ENCODE data around the gene DYNC1I1. TPM values are rescaled to one million over a fixed set of nuclear protein-coding genes. Genes with fewer than 3 reads are reported as not detected.
A peak's percentile ranks its signal among the peaks of the same experiment; 100 is the strongest.

The DYNC1I1 gene
- polyA plus RNA-seq, 1 donor from 2014 or later = 28.9 TPM

GRCh38 chr7:96033009-96033598, 260.8 kb downstream of the DYNC1I1 start:
- TF ChIP-seq CTCF (IDR thresholded peaks at IDR 0.05; ENCODE audit: poor library complexity, severe bottlenecking) (no peak), SMC3 (conservative IDR thresholded peaks at IDR 0.05; ENCODE audit: poor library complexity) (no peak), RAD21 (conservative IDR thresholded peaks at IDR 0.05) (no peak), TAF1 (IDR thresholded peaks at IDR 0.05; ENCODE audit: low read depth) (no peak)
- H3F3A ChIP-seq (ENCODE audit: insufficient read depth, low read length, poor library complexity, severe bottlenecking) = peaks cover 6% of the 10 kb centered on the region
- no peak overlapping the region for H3K4me2 ChIP-seq (ENCODE audit: low read length)

DNA sequence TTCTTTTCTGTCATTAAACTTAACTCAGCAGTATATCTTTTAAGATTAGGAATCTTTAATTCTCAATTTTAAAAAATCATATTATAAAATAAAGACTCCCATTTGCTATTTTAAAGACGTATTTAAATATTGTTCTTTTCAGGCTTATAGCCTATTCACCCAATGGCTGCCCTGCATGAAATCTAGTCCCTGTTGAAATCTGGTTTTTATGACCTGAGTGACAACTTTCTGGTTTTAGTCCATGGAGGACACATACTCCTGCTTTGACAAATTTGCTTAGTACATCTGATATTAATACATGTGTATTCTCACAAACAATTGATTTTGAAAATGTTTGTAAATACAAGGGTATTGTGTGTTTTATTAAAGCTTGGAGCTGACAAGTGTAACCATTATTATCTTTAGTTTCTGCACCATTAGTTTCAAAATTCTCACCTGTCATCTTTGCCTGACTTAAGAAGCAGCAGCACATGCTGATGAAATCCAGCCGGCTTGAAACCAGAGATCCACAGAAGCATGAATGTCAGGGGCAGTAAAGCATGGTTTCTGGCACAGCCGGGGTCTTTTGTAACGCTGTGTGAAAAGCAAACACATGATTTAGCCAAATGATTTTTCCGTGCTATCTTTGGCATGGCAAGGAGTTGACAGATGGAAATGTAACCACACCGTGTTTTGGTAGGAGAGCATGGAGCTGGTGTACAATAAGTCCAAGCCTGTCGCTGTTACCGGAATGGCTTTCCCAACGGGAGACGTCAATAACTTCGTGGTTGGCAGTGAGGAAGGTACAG, 262.8 kb downstream of the DYNC1I1 start:
- Histone ChIP-seq H3F3A (ENCODE audit: insufficient read depth, low read length, poor library complexity, severe bottlenecking) (peaks cover 6% of the 10 kb centered on the region), H2AFZ (ENCODE audit: low read depth, low read length) (no peak overlapping the region), H3K27ac (ENCODE audit: low read length) (peak overlapping the region; percentile 48), H3K9ac (ENCODE audit: low read length) (no peak overlapping the region), H3K4me3 (ENCODE audit: low read length) (peak overlapping the region; percentile 47), H4K20me1 (ENCODE audit: insufficient read depth) (no peaks in the 10 kb centered on the region), H3K27me3 (ENCODE audit: insufficient read depth, low read depth, low read length) (no peaks in the 10 kb centered on the region), H3K79me2 (replicated peaks; ENCODE audit: insufficient read depth, low read length) (no peaks in the 10 kb centered on the region), H3K4me2 (ENCODE audit: low read length) (no peak overlapping the region), H3K9me3 (ENCODE audit: low read length) (no peaks in the 10 kb centered on the region), H3K36me3 (ENCODE audit: insufficient read depth, low read length) (no peaks in the 10 kb centered on the region), H3K9me2 (ENCODE audit: insufficient read depth, low read length) (no peaks in the 10 kb centered on the region)
- TF ChIP-seq EP300 (conservative IDR thresholded peaks at IDR 0.05; ENCODE audit: poor library complexity, severe bottlenecking) = peak; percentile 72
- peak; percentile 73 for TF ChIP-seq POLR2AphosphoS5 (IDR thresholded peaks at IDR 0.05)
- peak; percentile 75 for TF ChIP-seq MXI1 (conservative IDR thresholded peaks at IDR 0.05; ENCODE audit: poor library complexity, severe bottlenecking)
- no peak for TF ChIP-seq RAD21 (conservative IDR thresholded peaks at IDR 0.05)
- no peak for TF ChIP-seq EZH2 (IDR thresholded peaks at IDR 0.05; ENCODE audit: borderline replicate concordance, insufficient read depth, low read length, poor library complexity, severe bottlenecking)
- peak; percentile 31 for TF ChIP-seq SMC3 (conservative IDR thresholded peaks at IDR 0.05; ENCODE audit: poor library complexity)

More at GRCh38 chr7:96033009-96033598, 260.8 kb downstream of the DYNC1I1 start:
- Histone ChIP-seq H3K27ac (ENCODE audit: low read length) (no peak overlapping the region), H3K9ac (ENCODE audit: low read length) (no peak overlapping the region), H4K20me1 (ENCODE audit: insufficient read depth) (no peaks in the 10 kb centered on the region), H3K9me3 (ENCODE audit: low read length) (no peaks in the 10 kb centered on the region), H3K27me3 (ENCODE audit: insufficient read depth, low read depth, low read length) (no peaks in the 10 kb centered on the region), H3K9me2 (ENCODE audit: insufficient read depth, low read length) (no peaks in the 10 kb centered on the region), H2AFZ (ENCODE audit: low read depth, low read length) (no peak overlapping the region), H3K79me2 (replicated peaks; ENCODE audit: insufficient read depth, low read length) (no peaks in the 10 kb centered on the region), H3K4me3 (ENCODE audit: low read length) (no peak overlapping the region), H3K36me3 (ENCODE audit: insufficient read depth, low read length) (no peaks in the 10 kb centered on the region)

DNA sequence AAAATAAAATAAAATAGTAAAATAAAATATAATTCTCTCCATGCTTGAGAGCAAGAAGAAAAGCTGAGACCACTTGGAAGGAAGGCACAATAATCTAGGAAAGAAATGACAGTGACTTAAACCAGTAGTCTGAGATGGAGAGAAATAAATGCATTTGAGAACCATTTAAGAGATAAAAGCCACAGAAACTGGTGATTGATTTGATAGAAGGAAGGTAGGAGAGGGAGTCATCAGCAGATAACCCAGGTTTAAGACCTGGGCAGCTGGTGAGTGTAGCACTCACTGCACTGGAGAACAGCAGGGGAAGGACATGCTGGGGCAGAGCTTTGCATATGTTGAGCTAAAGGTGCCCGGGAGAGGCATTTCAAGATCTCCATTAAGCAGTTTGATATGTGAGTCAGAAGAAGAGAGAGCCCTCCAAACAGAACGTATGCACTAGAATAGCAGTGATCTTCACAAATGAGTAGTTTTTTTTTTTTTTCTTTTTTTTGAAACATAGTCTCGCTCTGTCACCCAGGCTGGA, 268.0 kb downstream of the DYNC1I1 start:
- no peak overlapping the region for H3K27ac ChIP-seq (ENCODE audit: low read length)
- H3K4me3 ChIP-seq (ENCODE audit: low read length) = no peak overlapping the region
- no peaks in the 10 kb centered on the region for H3K9me3 ChIP-seq (ENCODE audit: low read length)
- no peak overlapping the region for H2AFZ ChIP-seq (ENCODE audit: low read depth, low read length)
- no peak for TF ChIP-seq RAD21 (conservative IDR thresholded peaks at IDR 0.05)
- no peak for TF ChIP-seq TAF1 (IDR thresholded peaks at IDR 0.05; ENCODE audit: low read depth)
- no peak for TF ChIP-seq EP300 (conservative IDR thresholded peaks at IDR 0.05; ENCODE audit: poor library complexity, severe bottlenecking)
- TF ChIP-seq MXI1 (conservative IDR thresholded peaks at IDR 0.05; ENCODE audit: poor library complexity, severe bottlenecking) = no peak
- no peak for TF ChIP-seq POLR2AphosphoS5 (IDR thresholded peaks at IDR 0.05)
- no peak for TF ChIP-seq SMC3 (conservative IDR thresholded peaks at IDR 0.05; ENCODE audit: poor library complexity)
- TF ChIP-seq, protein P1, sequence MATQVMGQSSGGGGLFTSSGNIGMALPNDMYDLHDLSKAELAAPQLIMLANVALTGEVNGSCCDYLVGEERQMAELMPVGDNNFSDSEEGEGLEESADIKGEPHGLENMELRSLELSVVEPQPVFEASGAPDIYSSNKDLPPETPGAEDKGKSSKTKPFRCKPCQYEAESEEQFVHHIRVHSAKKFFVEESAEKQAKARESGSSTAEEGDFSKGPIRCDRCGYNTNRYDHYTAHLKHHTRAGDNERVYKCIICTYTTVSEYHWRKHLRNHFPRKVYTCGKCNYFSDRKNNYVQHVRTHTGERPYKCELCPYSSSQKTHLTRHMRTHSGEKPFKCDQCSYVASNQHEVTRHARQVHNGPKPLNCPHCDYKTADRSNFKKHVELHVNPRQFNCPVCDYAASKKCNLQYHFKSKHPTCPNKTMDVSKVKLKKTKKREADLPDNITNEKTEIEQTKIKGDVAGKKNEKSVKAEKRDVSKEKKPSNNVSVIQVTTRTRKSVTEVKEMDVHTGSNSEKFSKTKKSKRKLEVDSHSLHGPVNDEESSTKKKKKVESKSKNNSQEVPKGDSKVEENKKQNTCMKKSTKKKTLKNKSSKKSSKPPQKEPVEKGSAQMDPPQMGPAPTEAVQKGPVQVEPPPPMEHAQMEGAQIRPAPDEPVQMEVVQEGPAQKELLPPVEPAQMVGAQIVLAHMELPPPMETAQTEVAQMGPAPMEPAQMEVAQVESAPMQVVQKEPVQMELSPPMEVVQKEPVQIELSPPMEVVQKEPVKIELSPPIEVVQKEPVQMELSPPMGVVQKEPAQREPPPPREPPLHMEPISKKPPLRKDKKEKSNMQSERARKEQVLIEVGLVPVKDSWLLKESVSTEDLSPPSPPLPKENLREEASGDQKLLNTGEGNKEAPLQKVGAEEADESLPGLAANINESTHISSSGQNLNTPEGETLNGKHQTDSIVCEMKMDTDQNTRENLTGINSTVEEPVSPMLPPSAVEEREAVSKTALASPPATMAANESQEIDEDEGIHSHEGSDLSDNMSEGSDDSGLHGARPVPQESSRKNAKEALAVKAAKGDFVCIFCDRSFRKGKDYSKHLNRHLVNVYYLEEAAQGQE (IDR thresholded peaks at IDR 0.05; ENCODE audit: borderline replicate concordance) = no peak
- H3K4me2 ChIP-seq (ENCODE audit: low read length) = no peak overlapping the region
- H3F3A ChIP-seq (ENCODE audit: insufficient read depth, low read length, poor library complexity, severe bottlenecking) = peaks cover 6% of the 10 kb centered on the region
- no peak overlapping the region for H3K9ac ChIP-seq (ENCODE audit: low read length)
- H3K9me2 ChIP-seq (ENCODE audit: insufficient read depth, low read length) = no peaks in the 10 kb centered on the region
- H4K20me1 ChIP-seq (ENCODE audit: insufficient read depth) = no peaks in the 10 kb centered on the region
- no peaks in the 10 kb centered on the region for H3K36me3 ChIP-seq (ENCODE audit: insufficient read depth, low read length)
- no peaks in the 10 kb centered on the region for H3K79me2 ChIP-seq (replicated peaks; ENCODE audit: insufficient read depth, low read length)
- no peaks in the 10 kb centered on the region for H3K27me3 ChIP-seq (ENCODE audit: insufficient read depth, low read depth, low read length)

Data from neural cell (in vitro differentiated cells).